Heart left ventricle (tissue), 13 donors: Measurements from ENCODE around the gene LIMK2.

Source experiments
- CTCF ChIP-seq, 12 donors: fragments of 200-600 bp; sonication (generic) in 4 of 12; IDR thresholded peaks; one replicate each; pipeline versions ENCODE4 v1.5.0 to v1.8.0; 2018 to 2022; ENCODE audit warnings: antibody characterized with exemption in 12 of 12, mild to moderate bottlenecking in 5 of 12
- POLR2A ChIP-seq, 2 donors: fragments of 450-650 bp; IDR thresholded peaks; one replicate each; pipeline ENCODE4 v1.6.1; 2017; ENCODE audit warnings: antibody characterized with exemption in 2 of 2, mild to moderate bottlenecking in 2 of 2, moderate library complexity in 2 of 2
- donor health status: ischemic (EF 13 %, LVEDD 7.1; RV severe dilation, severe dysfunction).
- donor health status: DM: no; HTN: yes; CAD: no.
- donor health status: DM: no; HTN: no; CAD: no.
- donor health status: ischemic (EF 25% LVEDD 6.9; RV normal size, moderate dysfunction).
- donor health status: ischemic (EF 25% LVEDD 5.7; RV mildly dilated, moderate dysfunction).
- donor health status: ischemic (EF 35%, LVEDD 5.7; RV mildly dilated, moderate dysfunction).
- donor health status: nonischemic (EF 11% LVEDD 7.7; RV severe dilation, severe dysfunction).
- donor health status: DM: yes; HTN: yes; CAD: no.
- donor health status: PGD.
- donor health status: ischemic (EF 29% LVEDD 5.4; RV normal size, mild dysfunction).
- donor health status: nonischemic (EF 23%, LVEDD 6.1; RV moderate dilation, normal function).

DNA sequence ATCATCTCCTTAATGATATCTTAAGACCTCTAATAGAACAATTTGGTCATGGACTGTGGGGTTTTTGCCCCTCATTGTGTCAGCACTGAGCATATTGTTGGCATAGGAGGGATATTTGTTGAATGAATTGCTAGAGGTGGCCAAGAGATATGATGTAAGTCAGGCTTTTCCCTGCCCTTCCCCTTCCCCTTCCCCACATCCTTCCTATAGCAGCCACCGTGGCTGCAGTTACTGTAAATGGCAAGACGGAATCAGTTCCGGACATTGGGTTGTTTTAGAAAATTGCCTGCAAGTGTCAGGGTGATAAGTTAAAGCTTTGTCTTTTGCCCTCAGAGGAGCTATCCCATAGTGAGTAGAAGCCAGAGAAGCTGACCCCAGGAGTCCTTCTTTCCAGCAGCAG lies 23.0 kb downstream of the LIMK2 start:
- no peak for TF ChIP-seq CTCF (IDR thresholded peaks at IDR 0.05)
- TF ChIP-seq POLR2A (IDR thresholded peaks at IDR 0.05), result no peak
